ENCODE data around the gene SP6.

Gene SP6

DNA sequence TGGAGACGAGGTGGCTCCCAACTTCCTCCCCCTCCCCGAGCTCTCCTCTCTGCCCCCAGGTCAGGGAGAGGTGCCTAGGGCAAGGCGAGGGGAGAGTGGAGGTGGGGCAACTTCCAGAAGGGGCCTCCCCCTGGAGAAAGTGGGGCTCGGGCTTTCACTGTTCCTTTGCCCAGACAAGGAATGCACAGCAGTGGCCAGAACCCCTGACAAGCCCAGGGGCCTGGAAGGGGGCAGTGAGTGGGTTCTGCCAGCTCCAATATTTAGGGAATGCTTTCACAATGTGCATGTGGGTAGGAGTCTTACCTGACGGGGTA, 33.4 kb upstream of the SP6 start:
- Histone ChIP-seq H3K27me3 (ENCODE audit: insufficient read depth, low read length, poor library complexity) (no peaks in the 10 kb centered on the region), H4K20me1 (ENCODE audit: insufficient read depth, low read length) (no peaks in the 10 kb centered on the region), H3K36me3 (ENCODE audit: insufficient read depth, low read length) (no peaks in the 10 kb centered on the region), H3K79me2 (ENCODE audit: insufficient read depth, low read length) (no peaks in the 10 kb centered on the region), H3K9me3 (ENCODE audit: insufficient read depth, low read length, severe bottlenecking) (no peaks in the 10 kb centered on the region), H2AFZ (ENCODE audit: low read depth, low read length) (no peak overlapping the region), H3K9ac (ENCODE audit: low read depth, low read length) (no peak overlapping the region), H3K27ac (ENCODE audit: low read length) (no peak overlapping the region), H3K4me1 (ENCODE audit: insufficient read depth, low read length) (no peaks in the 10 kb centered on the region), H3K4me3 (ENCODE audit: low read depth in 1 of 2, low read length in 2 of 2) (no peak overlapping the region), H3K4me2 (ENCODE audit: insufficient read depth, low read length) (no peak overlapping the region)
- ATAC-seq (ENCODE audit: insufficient read depth, low read depth), result no peak
- no peak for TF ChIP-seq EZH2 (IDR thresholded peaks at IDR 0.05; ENCODE audit: borderline replicate concordance, low read depth, low read length, severe bottlenecking)
- TF ChIP-seq, protein P1, sequence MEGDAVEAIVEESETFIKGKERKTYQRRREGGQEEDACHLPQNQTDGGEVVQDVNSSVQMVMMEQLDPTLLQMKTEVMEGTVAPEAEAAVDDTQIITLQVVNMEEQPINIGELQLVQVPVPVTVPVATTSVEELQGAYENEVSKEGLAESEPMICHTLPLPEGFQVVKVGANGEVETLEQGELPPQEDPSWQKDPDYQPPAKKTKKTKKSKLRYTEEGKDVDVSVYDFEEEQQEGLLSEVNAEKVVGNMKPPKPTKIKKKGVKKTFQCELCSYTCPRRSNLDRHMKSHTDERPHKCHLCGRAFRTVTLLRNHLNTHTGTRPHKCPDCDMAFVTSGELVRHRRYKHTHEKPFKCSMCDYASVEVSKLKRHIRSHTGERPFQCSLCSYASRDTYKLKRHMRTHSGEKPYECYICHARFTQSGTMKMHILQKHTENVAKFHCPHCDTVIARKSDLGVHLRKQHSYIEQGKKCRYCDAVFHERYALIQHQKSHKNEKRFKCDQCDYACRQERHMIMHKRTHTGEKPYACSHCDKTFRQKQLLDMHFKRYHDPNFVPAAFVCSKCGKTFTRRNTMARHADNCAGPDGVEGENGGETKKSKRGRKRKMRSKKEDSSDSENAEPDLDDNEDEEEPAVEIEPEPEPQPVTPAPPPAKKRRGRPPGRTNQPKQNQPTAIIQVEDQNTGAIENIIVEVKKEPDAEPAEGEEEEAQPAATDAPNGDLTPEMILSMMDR (IDR thresholded peaks at IDR 0.05; ENCODE audit: borderline replicate concordance, extremely low read depth, low read length, poor library complexity, severe bottlenecking), result no peak
- DNase-seq, result no peak

DNA sequence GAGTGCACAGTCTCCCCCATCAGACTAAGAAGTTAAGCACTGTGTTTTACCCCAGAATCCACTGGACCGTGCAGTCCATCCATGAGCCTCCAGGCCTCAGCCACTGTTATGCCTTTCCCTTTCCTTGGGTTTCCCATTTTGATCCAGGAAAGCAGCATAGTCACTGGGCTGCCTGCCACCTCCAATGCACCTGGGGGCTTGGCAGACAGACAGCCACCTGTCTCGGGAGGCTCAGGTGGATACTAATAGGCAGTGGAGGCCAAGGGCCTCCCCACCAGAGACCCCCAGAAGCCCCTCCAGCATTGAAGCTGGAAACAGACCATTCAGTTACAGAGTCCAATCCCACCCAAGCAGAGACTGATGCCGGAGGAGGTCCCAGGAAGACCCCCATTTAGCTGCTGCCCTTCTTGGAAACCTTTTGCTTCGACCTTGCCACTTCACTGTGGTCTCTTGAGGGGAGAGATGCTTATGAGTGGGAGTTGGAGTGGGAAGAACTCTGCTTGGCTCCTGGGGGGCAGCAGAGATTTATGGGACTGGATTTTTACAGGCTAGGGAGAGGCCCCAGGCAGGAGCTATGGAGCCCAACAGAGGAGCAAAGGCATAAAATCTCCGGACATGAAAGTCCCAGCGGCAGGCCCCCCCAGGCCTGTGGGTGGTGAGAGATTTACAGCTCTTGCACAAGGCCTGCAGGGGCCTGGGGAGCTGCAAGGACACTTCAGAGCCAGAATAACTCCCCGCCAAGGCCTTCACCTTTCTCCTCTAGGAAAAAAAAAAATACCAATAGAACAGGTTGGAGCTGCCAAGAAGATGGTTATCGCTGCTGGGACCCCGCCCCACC, 32.8 kb upstream of the SP6 start:
- H3K4me1 ChIP-seq (ENCODE audit: insufficient read depth, low read length), result no peaks in the 10 kb centered on the region
- H3K4me2 ChIP-seq (ENCODE audit: insufficient read depth, low read length), result no peak overlapping the region
- H4K20me1 ChIP-seq (ENCODE audit: insufficient read depth, low read length), result no peaks in the 10 kb centered on the region
- no peak overlapping the region for H3K4me3 ChIP-seq (ENCODE audit: low read depth in 1 of 2, low read length in 2 of 2)
- no peak overlapping the region for H2AFZ ChIP-seq (ENCODE audit: low read depth, low read length)
- H3K36me3 ChIP-seq (ENCODE audit: insufficient read depth, low read length), result no peaks in the 10 kb centered on the region
- no peaks in the 10 kb centered on the region for H3K79me2 ChIP-seq (ENCODE audit: insufficient read depth, low read length)
- TF ChIP-seq, protein P1 (IDR thresholded peaks at IDR 0.05; ENCODE audit: borderline replicate concordance, extremely low read depth, low read length, poor library complexity, severe bottlenecking), result no peak
- TF ChIP-seq EZH2 (IDR thresholded peaks at IDR 0.05; ENCODE audit: borderline replicate concordance, low read depth, low read length, severe bottlenecking), result no peak
- no peaks in the 10 kb centered on the region for H3K9me3 ChIP-seq (ENCODE audit: insufficient read depth, low read length, severe bottlenecking)
- DNase-seq (no peak), ATAC-seq (ENCODE audit: insufficient read depth, low read depth) (no peak)
- H3K27ac ChIP-seq (ENCODE audit: low read length), result no peak overlapping the region
- no peak overlapping the region for H3K9ac ChIP-seq (ENCODE audit: low read depth, low read length)
- peaks cover 5% of the 10 kb centered on the region for H3K27me3 ChIP-seq (ENCODE audit: insufficient read depth, low read length, poor library complexity)

DNA sequence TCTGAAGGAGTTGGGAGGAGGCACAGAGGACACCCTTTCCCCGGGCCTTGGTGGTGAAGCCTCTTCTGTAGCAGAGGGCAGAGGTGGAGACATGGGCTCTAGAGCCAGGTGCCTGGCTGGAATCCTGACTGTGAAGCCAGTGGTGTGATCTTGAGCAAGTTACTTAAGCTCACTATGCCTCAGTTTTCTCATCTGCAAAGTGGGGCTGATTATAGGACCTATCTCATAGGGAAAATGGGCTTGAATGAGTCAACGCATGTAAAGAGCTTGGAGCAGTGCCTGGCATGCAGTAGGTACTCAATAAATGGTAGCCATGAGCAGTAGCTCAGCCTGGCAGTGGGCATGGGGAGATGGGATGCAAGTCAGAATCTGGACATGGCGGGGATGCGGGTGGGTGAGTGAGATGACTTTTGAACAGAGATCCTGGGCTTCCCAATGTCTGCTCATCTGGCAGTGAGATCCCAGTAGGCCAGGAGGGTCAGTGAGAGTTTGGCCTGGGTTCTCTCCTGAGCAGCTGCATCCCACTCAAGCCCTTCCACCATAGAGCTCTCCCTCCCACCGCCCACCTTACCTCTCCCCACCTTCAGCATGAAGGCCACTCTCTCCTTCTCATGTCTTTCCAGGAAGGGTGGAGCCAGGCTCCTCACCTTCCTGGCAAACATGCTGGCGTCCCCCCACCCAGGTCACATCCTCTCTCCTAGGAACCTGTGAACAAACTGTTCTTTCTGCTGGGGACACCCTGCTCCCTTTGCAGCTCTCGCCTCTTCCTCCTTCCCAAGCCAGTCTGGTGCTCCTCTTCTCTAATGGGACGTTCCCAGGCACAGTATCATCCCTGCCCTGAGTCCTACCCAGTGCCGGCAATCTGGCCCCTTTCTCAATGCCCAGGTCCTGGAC, 32.0 kb upstream of the SP6 start:
- ATAC-seq (ENCODE audit: insufficient read depth, low read depth), result no peak

More for the DNA sequence above, 32.0 kb upstream of the SP6 start:
- Histone ChIP-seq H3K9me3 (ENCODE audit: insufficient read depth, low read length, severe bottlenecking) (no peaks in the 10 kb centered on the region), H3K27me3 (ENCODE audit: insufficient read depth, low read length, poor library complexity) (peaks cover 13% of the 10 kb centered on the region), H3K4me1 (ENCODE audit: insufficient read depth, low read length) (no peaks in the 10 kb centered on the region), H4K20me1 (ENCODE audit: insufficient read depth, low read length) (no peaks in the 10 kb centered on the region), H2AFZ (ENCODE audit: low read depth, low read length) (no peak overlapping the region), H3K79me2 (ENCODE audit: insufficient read depth, low read length) (no peaks in the 10 kb centered on the region), H3K4me2 (ENCODE audit: insufficient read depth, low read length) (no peak overlapping the region), H3K9ac (ENCODE audit: low read depth, low read length) (no peak overlapping the region), H3K36me3 (ENCODE audit: insufficient read depth, low read length) (no peaks in the 10 kb centered on the region), H3K27ac (ENCODE audit: low read length) (no peak overlapping the region), H3K4me3 (ENCODE audit: low read depth in 1 of 2, low read length in 2 of 2) (no peak overlapping the region)
- TF ChIP-seq, protein P1 (IDR thresholded peaks at IDR 0.05; ENCODE audit: borderline replicate concordance, extremely low read depth, low read length, poor library complexity, severe bottlenecking), result no peak
- no peak for TF ChIP-seq EZH2 (IDR thresholded peaks at IDR 0.05; ENCODE audit: borderline replicate concordance, low read depth, low read length, severe bottlenecking)
- no peak for DNase-seq
